ENCODE data around the gene CCNDBP1.
"Not testable (repeated sequence)": the region's sequence is repeated elsewhere in the genome, so short reads cannot be mapped to it uniquely, and the experiment has no call there.

CCNDBP1 gene

GRCh38 chr15:43218908-43219706 is 33.9 kb downstream of the CCNDBP1 start:
- DNase-seq, result no peak

- DNase-seq, result no peak
Observed at GRCh38 chr15:43219929-43220928, 35.0 kb downstream of the CCNDBP1 start.

- no peak for DNase-seq
Observed at GRCh38 chr15:43220991-43221403, 35.8 kb downstream of the CCNDBP1 start, which contains the start of gene EPB42. Gene EPB42 (minus strand): TSS chr15:43221018. CDS start chr15:43220825, 193 bp downstream.

- DNase-seq, result no peak
Observed at GRCh38 chr15:43221422-43221821, 36.2 kb downstream of the CCNDBP1 start.

GRCh38 chr15:43225201-43225949 is 40.2 kb downstream of the CCNDBP1 start:
- peak; percentile 45 for DNase-seq

- DNase-seq, result not testable (repeated sequence)
Observed at GRCh38 chr15:43225950-43226255, 40.7 kb downstream of the CCNDBP1 start.

GRCh38 chr15:43226436-43227305 is 41.5 kb downstream of the CCNDBP1 start:
- no peak for DNase-seq

GRCh38 chr15:43229977-43230376 is 44.8 kb downstream of the CCNDBP1 start:
- DNase-seq, result no peak

GRCh38 chr15:43230640-43231115 is 45.5 kb downstream of the CCNDBP1 start:
- no peak for DNase-seq

- DNase-seq, result no peak
Observed at GRCh38 chr15:43232289-43232874, 47.2 kb downstream of the CCNDBP1 start.

GRCh38 chr15:43235536-43235935 is 50.3 kb downstream of the CCNDBP1 start:
- DNase-seq, result no peak

GRCh38 chr15:43237842-43238470 is 52.8 kb downstream of the CCNDBP1 start:
- DNase-seq, result no peak

GRCh38 chr15:43238671-43239131 is 53.5 kb downstream of the CCNDBP1 start:
- DNase-seq, result no peak

GRCh38 chr15:43239732-43240491 is 54.7 kb downstream of the CCNDBP1 start:
- no peak for DNase-seq

GRCh38 chr15:43241100-43241499 is 55.9 kb downstream of the CCNDBP1 start:
- no peak for DNase-seq

- no peak for DNase-seq
Observed at GRCh38 chr15:43242616-43243015, 57.4 kb downstream of the CCNDBP1 start.

GRCh38 chr15:43243020-43243645 is 57.9 kb downstream of the CCNDBP1 start:
- DNase-seq, result no peak

GRCh38 chr15:43244092-43244491 is 58.9 kb downstream of the CCNDBP1 start:
- no peak for DNase-seq

- no peak for DNase-seq
Observed at GRCh38 chr15:43246261-43246774, 61.1 kb downstream of the CCNDBP1 start.

All from CD4-positive, alpha-beta T cell treated with Interleukin-17A for 4 hours (primary cell).